Measurements from ENCODE around the gene RCOR3.

The RCOR3 gene

DNA sequence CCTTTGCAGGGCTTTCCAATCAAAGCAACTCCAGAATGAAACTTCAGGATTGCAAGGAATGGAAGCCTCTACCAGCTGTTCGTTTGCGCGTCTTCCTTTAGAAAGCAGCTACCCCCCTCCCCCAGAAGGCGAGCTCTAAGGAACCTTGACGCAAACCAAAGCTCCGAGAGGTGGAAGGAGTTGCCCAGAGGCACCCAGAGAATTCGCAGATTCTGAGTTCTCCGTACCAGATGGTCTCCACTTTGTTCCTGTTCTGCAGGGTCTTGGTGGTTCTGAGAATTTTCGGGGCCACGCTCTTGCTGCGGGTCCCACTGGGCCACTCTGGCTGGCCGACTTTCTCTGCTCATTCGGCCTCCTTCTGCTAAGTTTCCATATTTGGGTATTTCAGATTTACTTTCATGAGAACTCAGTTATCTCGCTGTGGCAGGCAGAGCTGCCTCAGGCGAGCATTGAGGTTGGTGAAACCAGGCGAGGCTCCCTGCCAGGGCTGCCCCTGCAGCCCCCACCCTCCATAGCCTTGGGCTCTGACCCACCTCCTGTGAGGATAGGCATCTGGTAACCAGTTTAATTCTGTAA is 68.3 kb downstream of the RCOR3 start:
- no peak for TF ChIP-seq ZNF274 (IDR thresholded peaks at IDR 0.05; ENCODE audit: low read depth, low read length)
- no peak for TF ChIP-seq SUZ12 (IDR thresholded peaks at IDR 0.05; ENCODE audit: extremely low read depth, insufficient read depth, insufficient read length)
- TF ChIP-seq YY1 (IDR thresholded peaks at IDR 0.05; ENCODE audit: insufficient read depth, insufficient read length), result no peak
- H3K9me3 ChIP-seq (ENCODE audit: insufficient read depth, low read length), result no peaks in the 10 kb centered on the region
- H3K36me3 ChIP-seq (ENCODE audit: insufficient read depth, insufficient read length, low read length), result peaks cover 7% of the 10 kb centered on the region
- peak overlapping the region; percentile 70 for H3K4me3 ChIP-seq (ENCODE audit: insufficient read length, low read depth)
- peaks cover 12% of the 10 kb centered on the region for H3K4me1 ChIP-seq (ENCODE audit: insufficient read depth, insufficient read length)
- peak; percentile 50 for DNase-seq (ENCODE audit: low read depth, low spot score)
- H3K9ac ChIP-seq (ENCODE audit: insufficient read length, low read depth), result peak overlapping the region; percentile 81
- H3K27me3 ChIP-seq (ENCODE audit: insufficient read depth, insufficient read length), result no peaks in the 10 kb centered on the region

DNA sequence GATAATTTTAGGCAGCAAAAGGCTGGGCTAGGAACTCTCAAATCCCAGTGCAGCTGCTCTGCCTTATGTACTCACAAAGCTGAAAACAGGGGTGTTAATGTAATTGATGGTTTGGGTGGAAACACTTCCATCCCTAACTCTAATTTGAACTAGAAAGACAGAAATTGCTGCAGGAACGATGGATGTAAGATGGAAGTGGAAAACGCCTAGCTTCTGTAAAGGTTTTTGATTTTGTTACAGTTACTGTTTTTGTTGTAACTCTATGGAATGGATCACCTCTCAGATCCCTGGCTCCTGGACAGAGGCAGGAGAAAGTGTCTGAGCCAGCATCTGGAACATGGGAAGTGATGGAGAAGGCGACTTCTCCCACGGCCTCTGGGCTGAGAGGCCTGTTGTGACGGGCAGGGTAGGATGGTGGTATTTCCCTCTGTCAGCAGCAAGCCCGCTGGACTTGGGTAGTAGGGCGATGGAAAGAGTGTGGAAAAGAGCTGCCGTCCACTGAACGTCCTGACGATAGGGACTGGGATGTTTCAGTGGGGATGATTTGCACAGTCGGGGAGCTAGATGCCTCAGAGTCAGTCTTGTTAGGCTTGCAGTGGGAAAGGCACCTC is 69.0 kb downstream of the RCOR3 start:
- Histone ChIP-seq H3K9me3 (ENCODE audit: insufficient read depth, low read length) (no peaks in the 10 kb centered on the region), H3K4me1 (ENCODE audit: insufficient read depth, insufficient read length) (peaks cover 12% of the 10 kb centered on the region), H3K27me3 (ENCODE audit: insufficient read depth, insufficient read length) (no peaks in the 10 kb centered on the region), H3K9ac (ENCODE audit: insufficient read length, low read depth) (no peak overlapping the region), H3K4me3 (ENCODE audit: insufficient read length, low read depth) (no peak overlapping the region), H3K36me3 (ENCODE audit: insufficient read depth, insufficient read length, low read length) (peaks cover 7% of the 10 kb centered on the region)
- DNase-seq (ENCODE audit: low read depth, low spot score), result no peak
- no peak for TF ChIP-seq SUZ12 (IDR thresholded peaks at IDR 0.05; ENCODE audit: extremely low read depth, insufficient read depth, insufficient read length)
- no peak for TF ChIP-seq ZNF274 (IDR thresholded peaks at IDR 0.05; ENCODE audit: low read depth, low read length)
- no peak for TF ChIP-seq YY1 (IDR thresholded peaks at IDR 0.05; ENCODE audit: insufficient read depth, insufficient read length)

DNA sequence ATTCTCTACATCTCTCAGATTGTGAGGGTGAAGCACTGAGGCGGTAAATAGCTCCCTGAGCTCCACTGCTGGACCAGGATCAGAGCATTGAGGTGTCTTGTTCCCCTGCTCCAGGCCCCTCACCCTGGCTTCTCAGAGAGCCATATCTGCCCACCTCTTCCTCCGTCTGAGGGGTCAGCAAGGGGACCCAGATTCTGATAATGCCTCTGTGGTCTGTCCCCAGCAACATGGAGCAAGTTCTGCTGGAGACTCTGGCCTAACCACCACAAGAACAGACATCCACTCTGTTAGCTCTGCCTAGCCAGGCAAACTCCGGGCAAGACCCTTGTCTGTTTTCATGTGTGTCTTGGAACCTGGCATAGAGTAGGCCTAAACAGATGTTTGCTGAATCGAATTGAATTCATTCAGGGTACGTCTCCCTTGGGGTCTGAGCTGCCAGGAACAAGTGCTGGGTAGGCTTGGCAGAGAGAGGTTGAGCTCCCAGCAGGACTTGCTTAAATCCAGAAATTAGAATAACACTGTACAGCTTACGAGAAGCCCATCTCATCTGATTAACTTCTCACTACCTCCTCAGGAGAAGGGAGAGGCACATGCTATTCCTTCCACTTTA is 69.8 kb downstream of the RCOR3 start:
- Histone ChIP-seq H3K4me3 (ENCODE audit: insufficient read length, low read depth) (no peak overlapping the region), H3K4me1 (ENCODE audit: insufficient read depth, insufficient read length) (peaks cover 12% of the 10 kb centered on the region), H3K27me3 (ENCODE audit: insufficient read depth, insufficient read length) (no peaks in the 10 kb centered on the region), H3K9me3 (ENCODE audit: insufficient read depth, low read length) (no peaks in the 10 kb centered on the region), H3K9ac (ENCODE audit: insufficient read length, low read depth) (no peak overlapping the region), H3K36me3 (ENCODE audit: insufficient read depth, insufficient read length, low read length) (peaks cover 7% of the 10 kb centered on the region)
- no peak for DNase-seq (ENCODE audit: low read depth, low spot score)
- TF ChIP-seq SUZ12 (IDR thresholded peaks at IDR 0.05; ENCODE audit: extremely low read depth, insufficient read depth, insufficient read length) (no peak), ZNF274 (IDR thresholded peaks at IDR 0.05; ENCODE audit: low read depth, low read length) (no peak), YY1 (IDR thresholded peaks at IDR 0.05; ENCODE audit: insufficient read depth, insufficient read length) (no peak)

DNA sequence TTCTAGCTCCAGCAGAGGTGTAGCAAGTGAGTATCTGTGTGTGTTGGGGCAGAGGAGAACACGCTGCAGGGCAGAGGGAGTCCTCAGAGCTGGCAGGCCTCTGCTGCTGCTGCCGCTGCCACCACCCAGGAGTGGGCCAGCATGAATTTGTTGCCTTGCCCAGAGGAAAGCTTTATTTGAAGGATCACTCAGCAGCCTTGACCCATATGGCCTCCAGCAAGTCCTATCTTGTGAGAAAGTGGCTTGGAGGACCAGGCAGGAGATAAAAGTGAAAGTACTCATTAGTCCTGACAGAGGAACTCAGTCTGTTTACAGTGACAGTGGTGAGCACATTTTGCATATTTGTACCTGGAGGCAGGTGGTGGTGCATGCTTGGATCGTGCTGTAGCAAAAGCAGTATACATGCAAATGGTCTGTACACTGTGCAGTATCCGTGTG is 70.6 kb downstream of the RCOR3 start:
- Histone ChIP-seq H3K4me1 (ENCODE audit: insufficient read depth, insufficient read length) (peaks cover 12% of the 10 kb centered on the region), H3K36me3 (ENCODE audit: insufficient read depth, insufficient read length, low read length) (peaks cover 7% of the 10 kb centered on the region), H3K9me3 (ENCODE audit: insufficient read depth, low read length) (no peaks in the 10 kb centered on the region), H3K4me3 (ENCODE audit: insufficient read length, low read depth) (no peak overlapping the region), H3K9ac (ENCODE audit: insufficient read length, low read depth) (no peak overlapping the region), H3K27me3 (ENCODE audit: insufficient read depth, insufficient read length) (no peaks in the 10 kb centered on the region)
- DNase-seq (ENCODE audit: low read depth, low spot score), result no peak
- TF ChIP-seq ZNF274 (IDR thresholded peaks at IDR 0.05; ENCODE audit: low read depth, low read length) (no peak), YY1 (IDR thresholded peaks at IDR 0.05; ENCODE audit: insufficient read depth, insufficient read length) (no peak), SUZ12 (IDR thresholded peaks at IDR 0.05; ENCODE audit: extremely low read depth, insufficient read depth, insufficient read length) (no peak)

DNA sequence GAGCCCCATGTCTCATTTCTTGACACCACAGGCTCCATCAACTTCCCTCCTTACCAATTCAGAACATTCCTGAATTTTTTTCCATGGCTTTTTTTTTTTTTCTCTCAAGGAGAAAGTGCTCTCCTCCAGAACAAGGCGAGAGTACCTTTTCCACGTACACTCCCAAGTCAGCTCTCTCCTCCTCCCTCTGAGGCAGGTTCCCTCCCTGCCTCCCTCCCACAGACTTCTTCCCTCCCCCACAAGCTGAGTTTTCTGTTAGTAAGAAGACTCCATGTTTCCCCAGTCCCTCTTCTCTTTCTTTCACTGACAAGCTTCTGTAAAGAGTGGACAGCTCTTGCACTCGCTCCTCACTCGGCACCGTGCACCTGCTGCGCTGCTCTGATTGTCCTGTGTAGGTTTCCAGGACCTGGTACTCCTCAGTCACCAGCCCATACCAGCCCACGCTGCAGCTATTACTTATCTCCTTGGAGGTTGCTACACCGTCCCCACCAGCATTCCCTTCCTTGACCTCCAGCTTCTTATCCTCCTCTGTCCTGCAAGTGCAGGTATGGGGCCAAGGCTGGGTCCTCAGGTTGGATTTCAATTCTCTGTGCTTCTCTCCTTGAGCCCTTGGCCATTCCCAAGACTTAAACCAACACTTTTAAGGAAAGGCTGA is 71.2 kb downstream of the RCOR3 start:
- H3K4me3 ChIP-seq (ENCODE audit: insufficient read length, low read depth), result no peak overlapping the region

DNA sequence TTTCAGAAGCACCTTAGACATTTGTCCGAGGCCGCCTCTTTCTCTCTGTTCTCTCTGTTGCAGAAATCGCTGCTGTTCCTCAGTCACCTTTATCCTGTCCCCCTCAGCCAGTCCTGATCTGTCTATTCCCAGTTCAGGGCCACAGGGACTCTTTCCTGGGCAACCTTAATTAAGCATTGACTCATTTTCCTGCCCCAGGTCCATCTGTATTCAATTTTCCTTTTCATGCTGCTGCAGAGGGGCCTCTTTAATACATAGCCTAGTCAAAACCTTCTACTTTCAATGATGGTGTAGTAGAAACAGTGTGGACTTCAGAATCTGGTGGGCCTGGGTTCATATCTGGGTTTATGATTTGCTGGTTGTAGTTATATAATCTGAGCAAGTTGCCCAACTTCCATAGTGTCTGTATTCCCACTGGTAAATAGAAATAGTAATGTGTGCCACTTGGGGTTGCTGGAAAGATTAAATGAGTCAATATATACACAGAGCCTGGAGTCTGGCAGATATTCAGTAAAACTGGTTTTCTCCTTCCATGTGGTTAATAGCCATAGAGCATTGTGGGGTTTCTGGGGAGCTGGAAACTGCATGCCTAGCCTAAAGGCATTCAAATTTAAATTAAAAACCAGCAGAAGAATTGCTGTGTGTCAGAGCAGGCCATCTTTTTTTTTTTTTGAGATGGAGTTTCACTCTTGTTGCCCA is 72.0 kb downstream of the RCOR3 start:
- Histone ChIP-seq H3K36me3 (ENCODE audit: insufficient read depth, insufficient read length, low read length) (peaks cover 7% of the 10 kb centered on the region), H3K9me3 (ENCODE audit: insufficient read depth, low read length) (no peaks in the 10 kb centered on the region), H3K4me1 (ENCODE audit: insufficient read depth, insufficient read length) (peaks cover 11% of the 10 kb centered on the region), H3K27me3 (ENCODE audit: insufficient read depth, insufficient read length) (no peaks in the 10 kb centered on the region), H3K9ac (ENCODE audit: insufficient read length, low read depth) (no peak overlapping the region), H3K4me3 (ENCODE audit: insufficient read length, low read depth) (no peak overlapping the region)
- DNase-seq (ENCODE audit: low read depth, low spot score), result no peak
- TF ChIP-seq ZNF274 (IDR thresholded peaks at IDR 0.05; ENCODE audit: low read depth, low read length) (no peak), SUZ12 (IDR thresholded peaks at IDR 0.05; ENCODE audit: extremely low read depth, insufficient read depth, insufficient read length) (no peak), YY1 (IDR thresholded peaks at IDR 0.05; ENCODE audit: insufficient read depth, insufficient read length) (no peak)

More for the DNA sequence above, 71.2 kb downstream of the RCOR3 start:
- H3K27me3 ChIP-seq (ENCODE audit: insufficient read depth, insufficient read length), result no peaks in the 10 kb centered on the region
- H3K4me1 ChIP-seq (ENCODE audit: insufficient read depth, insufficient read length), result peaks cover 12% of the 10 kb centered on the region
- no peak overlapping the region for H3K9ac ChIP-seq (ENCODE audit: insufficient read length, low read depth)
- no peaks in the 10 kb centered on the region for H3K9me3 ChIP-seq (ENCODE audit: insufficient read depth, low read length)
- TF ChIP-seq ZNF274 (IDR thresholded peaks at IDR 0.05; ENCODE audit: low read depth, low read length) (no peak), SUZ12 (IDR thresholded peaks at IDR 0.05; ENCODE audit: extremely low read depth, insufficient read depth, insufficient read length) (no peak), YY1 (IDR thresholded peaks at IDR 0.05; ENCODE audit: insufficient read depth, insufficient read length) (no peak)
- no peak for DNase-seq (ENCODE audit: low read depth, low spot score)
- H3K36me3 ChIP-seq (ENCODE audit: insufficient read depth, insufficient read length, low read length), result peaks cover 7% of the 10 kb centered on the region
